Measurements from ENCODE around the gene CELF4.

The CELF4 gene

DNA sequence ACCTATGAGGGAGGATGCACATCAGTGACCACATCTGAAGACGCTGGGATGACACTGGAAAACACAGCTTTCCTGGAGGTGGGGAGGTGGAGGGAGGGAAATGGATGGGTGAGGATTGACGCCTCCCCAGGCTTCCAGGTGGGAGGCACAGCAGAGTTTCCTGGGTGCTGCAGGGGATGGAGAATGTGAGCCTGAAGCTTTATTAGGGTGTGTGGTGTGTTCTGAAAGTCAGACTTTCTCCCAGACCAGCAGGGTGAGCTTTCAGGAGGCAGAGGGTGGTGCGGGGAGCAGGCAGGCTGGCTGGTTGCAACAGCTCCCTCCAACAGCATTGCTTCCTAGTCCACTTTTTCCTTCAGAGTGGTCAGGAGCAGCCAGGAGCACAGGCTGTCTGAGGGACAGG is 263.1 kb downstream of the CELF4 start:
- H3K9me3 ChIP-seq (ENCODE audit: insufficient read depth, low read length), result no peaks in the 10 kb centered on the region

DNA sequence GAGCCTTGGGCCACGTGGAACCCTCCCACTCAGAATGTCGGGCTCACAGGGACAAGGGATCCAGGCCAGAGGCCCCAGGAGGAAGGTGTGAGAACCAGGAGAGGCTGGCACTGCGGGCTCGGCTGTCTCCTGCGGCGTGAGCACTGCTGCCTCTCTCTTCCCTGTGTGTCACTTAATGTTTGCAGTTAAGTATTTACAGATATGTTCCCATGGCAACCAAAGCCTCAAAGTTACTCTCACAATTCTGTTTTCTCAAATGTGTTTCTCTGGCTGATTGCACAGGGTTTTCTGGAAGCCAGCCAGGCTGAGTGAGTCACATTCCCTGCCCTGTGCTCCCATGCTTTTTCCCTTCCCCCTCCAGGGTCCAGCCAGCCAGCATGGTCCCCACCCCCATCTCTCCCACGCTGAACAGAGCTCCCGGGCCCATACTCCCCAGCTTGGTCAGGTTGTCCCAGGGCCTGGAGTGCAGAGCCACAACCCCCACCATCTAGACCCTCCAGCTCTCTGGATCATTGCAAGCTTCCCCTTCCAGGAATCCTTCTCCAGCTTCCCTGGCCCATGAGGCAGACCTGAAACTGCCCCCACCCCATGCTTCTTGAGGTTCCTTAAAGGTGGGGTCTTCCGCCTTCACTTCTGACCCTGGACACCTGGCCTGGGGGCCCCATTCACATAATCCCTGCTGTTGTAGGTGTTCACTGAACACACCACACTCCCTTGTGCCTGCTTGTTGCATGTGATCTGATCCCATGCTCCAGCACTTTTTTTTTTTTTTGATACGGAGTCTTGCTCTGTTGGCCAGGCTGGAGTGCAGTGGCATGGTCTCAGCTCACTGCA is 265.9 kb downstream of the CELF4 start:
- H3K79me2 ChIP-seq (ENCODE audit: insufficient read depth, low read length), result no peaks in the 10 kb centered on the region
- H3K36me3 ChIP-seq (ENCODE audit: low read length), result no peaks in the 10 kb centered on the region
- no peak overlapping the region for H3K4me3 ChIP-seq (ENCODE audit: insufficient read depth, low read length, poor library complexity, severe bottlenecking)
- H3K9me3 ChIP-seq (ENCODE audit: insufficient read depth, low read length), result no peaks in the 10 kb centered on the region
- no peak overlapping the region for H3K9ac ChIP-seq (ENCODE audit: low read length)
- H3K4me2 ChIP-seq (ENCODE audit: low read depth, low read length, poor library complexity, severe bottlenecking), result no peak overlapping the region
- H3K27me3 ChIP-seq (ENCODE audit: low read length), result no peaks in the 10 kb centered on the region
- no peaks in the 10 kb centered on the region for H3K9me2 ChIP-seq (replicated peaks; ENCODE audit: insufficient read depth, low read length)
- H3F3A ChIP-seq (ENCODE audit: insufficient read depth), result no peaks in the 10 kb centered on the region
- TF ChIP-seq, protein P1, sequence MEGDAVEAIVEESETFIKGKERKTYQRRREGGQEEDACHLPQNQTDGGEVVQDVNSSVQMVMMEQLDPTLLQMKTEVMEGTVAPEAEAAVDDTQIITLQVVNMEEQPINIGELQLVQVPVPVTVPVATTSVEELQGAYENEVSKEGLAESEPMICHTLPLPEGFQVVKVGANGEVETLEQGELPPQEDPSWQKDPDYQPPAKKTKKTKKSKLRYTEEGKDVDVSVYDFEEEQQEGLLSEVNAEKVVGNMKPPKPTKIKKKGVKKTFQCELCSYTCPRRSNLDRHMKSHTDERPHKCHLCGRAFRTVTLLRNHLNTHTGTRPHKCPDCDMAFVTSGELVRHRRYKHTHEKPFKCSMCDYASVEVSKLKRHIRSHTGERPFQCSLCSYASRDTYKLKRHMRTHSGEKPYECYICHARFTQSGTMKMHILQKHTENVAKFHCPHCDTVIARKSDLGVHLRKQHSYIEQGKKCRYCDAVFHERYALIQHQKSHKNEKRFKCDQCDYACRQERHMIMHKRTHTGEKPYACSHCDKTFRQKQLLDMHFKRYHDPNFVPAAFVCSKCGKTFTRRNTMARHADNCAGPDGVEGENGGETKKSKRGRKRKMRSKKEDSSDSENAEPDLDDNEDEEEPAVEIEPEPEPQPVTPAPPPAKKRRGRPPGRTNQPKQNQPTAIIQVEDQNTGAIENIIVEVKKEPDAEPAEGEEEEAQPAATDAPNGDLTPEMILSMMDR (IDR thresholded peaks at IDR 0.05; ENCODE audit: insufficient read depth, low read length, poor library complexity, severe bottlenecking), result no peak
- TF ChIP-seq EZH2phosphoT487 (conservative IDR thresholded peaks at IDR 0.05; ENCODE audit: low read length), result no peak
- H2AFZ ChIP-seq (ENCODE audit: low read depth, low read length, severe bottlenecking), result no peak overlapping the region
- H3K27ac ChIP-seq (ENCODE audit: low read depth, low read length), result no peak overlapping the region
- H4K20me1 ChIP-seq (ENCODE audit: low read depth, low read length), result no peaks in the 10 kb centered on the region

More for the DNA sequence above, 263.1 kb downstream of the CELF4 start:
- Histone ChIP-seq H3K79me2 (ENCODE audit: insufficient read depth, low read length) (no peaks in the 10 kb centered on the region), H3K4me2 (ENCODE audit: low read depth, low read length, poor library complexity, severe bottlenecking) (no peak overlapping the region), H3K9ac (ENCODE audit: low read length) (no peak overlapping the region), H3K27me3 (ENCODE audit: low read length) (no peaks in the 10 kb centered on the region), H3K36me3 (ENCODE audit: low read length) (no peaks in the 10 kb centered on the region), H2AFZ (ENCODE audit: low read depth, low read length, severe bottlenecking) (no peak overlapping the region), H3K27ac (ENCODE audit: low read depth, low read length) (no peak overlapping the region), H3K9me2 (replicated peaks; ENCODE audit: insufficient read depth, low read length) (no peaks in the 10 kb centered on the region), H3K4me3 (ENCODE audit: insufficient read depth, low read length, poor library complexity, severe bottlenecking) (no peak overlapping the region), H3F3A (ENCODE audit: insufficient read depth) (no peaks in the 10 kb centered on the region), H4K20me1 (ENCODE audit: low read depth, low read length) (no peaks in the 10 kb centered on the region)
- TF ChIP-seq, protein P1 (IDR thresholded peaks at IDR 0.05; ENCODE audit: insufficient read depth, low read length, poor library complexity, severe bottlenecking), result no peak
- no peak for TF ChIP-seq EZH2phosphoT487 (conservative IDR thresholded peaks at IDR 0.05; ENCODE audit: low read length)

DNA sequence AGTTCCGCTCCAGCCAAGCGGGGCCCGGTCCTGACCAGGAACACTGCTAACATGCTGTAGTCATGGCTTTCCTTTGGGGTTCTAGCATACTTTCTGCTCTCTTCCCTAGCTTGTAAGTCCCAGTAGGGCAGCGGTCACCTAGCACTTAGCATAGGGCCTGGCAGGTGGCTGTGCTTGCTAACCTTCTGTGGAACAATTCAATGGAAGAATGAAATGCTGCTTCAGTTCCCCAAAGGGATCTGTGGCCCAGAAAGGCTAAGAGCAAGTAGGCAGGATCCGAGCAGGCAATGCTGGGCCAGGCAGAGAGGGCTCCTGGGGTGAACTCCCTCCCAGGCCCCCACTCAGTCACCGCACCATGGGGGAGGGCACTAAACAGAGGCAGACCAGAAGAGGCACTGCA is 266.8 kb downstream of the CELF4 start:
- Histone ChIP-seq H2AFZ (ENCODE audit: low read depth, low read length, severe bottlenecking) (no peak overlapping the region), H3K27ac (ENCODE audit: low read depth, low read length) (no peak overlapping the region), H3K36me3 (ENCODE audit: low read length) (no peaks in the 10 kb centered on the region), H3K4me3 (ENCODE audit: insufficient read depth, low read length, poor library complexity, severe bottlenecking) (no peak overlapping the region), H3K9me2 (replicated peaks; ENCODE audit: insufficient read depth, low read length) (no peaks in the 10 kb centered on the region), H3F3A (ENCODE audit: insufficient read depth) (no peaks in the 10 kb centered on the region), H3K79me2 (ENCODE audit: insufficient read depth, low read length) (no peaks in the 10 kb centered on the region), H3K9ac (ENCODE audit: low read length) (no peak overlapping the region), H3K27me3 (ENCODE audit: low read length) (no peaks in the 10 kb centered on the region), H3K4me2 (ENCODE audit: low read depth, low read length, poor library complexity, severe bottlenecking) (no peak overlapping the region), H4K20me1 (ENCODE audit: low read depth, low read length) (no peaks in the 10 kb centered on the region), H3K9me3 (ENCODE audit: insufficient read depth, low read length) (no peaks in the 10 kb centered on the region)
- TF ChIP-seq, protein P1 (IDR thresholded peaks at IDR 0.05; ENCODE audit: insufficient read depth, low read length, poor library complexity, severe bottlenecking), result no peak
- no peak for TF ChIP-seq EZH2phosphoT487 (conservative IDR thresholded peaks at IDR 0.05; ENCODE audit: low read length)
